ENCODE data around the gene RNF38.

DNA sequence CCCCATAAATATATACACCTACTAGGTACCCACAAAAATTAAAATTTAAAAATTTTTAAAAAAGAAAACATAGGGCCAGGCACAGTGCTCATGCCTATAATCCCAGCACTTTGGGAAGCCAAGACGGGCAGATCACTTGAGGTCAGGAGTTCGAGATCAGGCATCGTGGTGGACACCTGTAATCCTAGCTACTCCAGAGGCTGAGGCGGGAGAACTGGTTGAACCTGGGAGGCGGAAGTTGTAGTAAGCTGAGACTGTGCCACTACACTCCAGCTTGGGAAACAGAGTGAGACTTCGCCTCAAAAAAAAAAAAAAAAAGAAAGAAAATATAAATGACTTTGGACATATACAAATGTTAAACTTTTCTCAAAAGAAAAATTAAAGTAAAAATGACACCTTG is 33.3 kb upstream of the RNF38 start:
- TF ChIP-seq, protein P1, sequence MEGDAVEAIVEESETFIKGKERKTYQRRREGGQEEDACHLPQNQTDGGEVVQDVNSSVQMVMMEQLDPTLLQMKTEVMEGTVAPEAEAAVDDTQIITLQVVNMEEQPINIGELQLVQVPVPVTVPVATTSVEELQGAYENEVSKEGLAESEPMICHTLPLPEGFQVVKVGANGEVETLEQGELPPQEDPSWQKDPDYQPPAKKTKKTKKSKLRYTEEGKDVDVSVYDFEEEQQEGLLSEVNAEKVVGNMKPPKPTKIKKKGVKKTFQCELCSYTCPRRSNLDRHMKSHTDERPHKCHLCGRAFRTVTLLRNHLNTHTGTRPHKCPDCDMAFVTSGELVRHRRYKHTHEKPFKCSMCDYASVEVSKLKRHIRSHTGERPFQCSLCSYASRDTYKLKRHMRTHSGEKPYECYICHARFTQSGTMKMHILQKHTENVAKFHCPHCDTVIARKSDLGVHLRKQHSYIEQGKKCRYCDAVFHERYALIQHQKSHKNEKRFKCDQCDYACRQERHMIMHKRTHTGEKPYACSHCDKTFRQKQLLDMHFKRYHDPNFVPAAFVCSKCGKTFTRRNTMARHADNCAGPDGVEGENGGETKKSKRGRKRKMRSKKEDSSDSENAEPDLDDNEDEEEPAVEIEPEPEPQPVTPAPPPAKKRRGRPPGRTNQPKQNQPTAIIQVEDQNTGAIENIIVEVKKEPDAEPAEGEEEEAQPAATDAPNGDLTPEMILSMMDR (IDR thresholded peaks at IDR 0.05; ENCODE audit: low read depth, low read length, poor library complexity, severe bottlenecking): no peak
- no peak for TF ChIP-seq EZH2phosphoT487 (IDR thresholded peaks at IDR 0.05; ENCODE audit: borderline replicate concordance, low read length)

Data from DOHH2 (cell line).